GM19455 (cell line): ENCODE results near the gene ARFIP1.

ENCODE experiments used
- ATAC-seq: cut with Tn5 transposase; IDR thresholded peaks from one replicate; pipeline ENCODE4 v1.9.1; 2021; ENCODE audit not compliant: unreplicated experiment

Gene ARFIP1

DNA sequence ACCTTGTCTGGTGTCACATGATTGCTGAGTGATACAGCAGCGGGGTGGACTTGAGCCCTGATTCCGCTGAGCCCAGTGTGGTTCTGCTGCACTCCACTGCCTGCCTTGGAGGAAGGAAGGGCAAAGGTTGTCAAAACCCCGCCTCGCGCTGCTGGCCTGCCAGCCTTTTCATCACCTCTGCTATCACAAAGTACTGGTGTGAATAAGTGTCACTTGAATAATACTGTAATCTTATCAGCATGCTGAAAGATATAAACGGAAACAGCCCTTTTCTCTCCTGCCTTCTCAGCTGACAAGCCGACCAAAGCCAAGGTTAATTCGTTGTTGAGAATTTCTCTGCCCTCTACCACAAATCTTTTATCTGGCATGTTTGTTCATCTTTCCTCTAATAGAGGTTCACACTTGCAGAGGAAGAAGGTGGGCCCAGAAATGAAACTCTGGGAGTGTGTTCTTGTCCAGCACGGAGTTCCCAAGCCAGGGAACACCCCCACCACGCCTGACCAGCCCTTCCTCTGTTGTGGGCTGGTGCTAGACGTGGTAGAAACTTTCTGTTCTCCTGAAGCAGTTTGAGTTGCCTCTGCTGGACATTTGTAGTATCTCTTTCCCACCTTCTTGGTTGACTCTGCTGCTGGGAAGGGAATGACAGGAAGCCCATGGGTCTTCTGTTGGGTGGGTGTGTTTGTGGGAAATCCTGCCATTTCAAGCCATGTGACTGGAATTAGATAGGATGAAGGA, 177.8 kb downstream of the ARFIP1 start:
- ATAC-seq, result no peak

DNA sequence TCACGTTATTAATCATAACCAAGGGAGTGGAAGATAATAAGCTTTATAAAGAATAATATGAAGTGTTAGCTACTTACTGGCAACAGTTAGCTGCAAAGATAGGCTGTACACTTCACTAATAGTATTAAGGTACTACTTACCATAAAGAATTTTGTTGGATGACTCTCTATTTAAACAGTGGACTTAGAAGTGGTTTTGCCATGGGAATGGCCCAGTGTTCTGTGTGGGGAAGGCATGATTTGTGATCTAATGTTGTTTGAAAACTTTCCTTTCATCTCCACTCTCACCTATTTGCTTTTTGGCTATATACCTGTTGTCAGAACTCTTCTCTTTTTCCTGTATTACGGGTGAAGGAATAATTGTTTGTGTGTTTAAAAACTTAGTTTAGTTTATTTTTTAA, 179.3 kb downstream of the ARFIP1 start:
- no peak for ATAC-seq

GRCh38 chr4:152960082-152960481, 180.3 kb downstream of the ARFIP1 start:
- ATAC-seq, result no peak

- no peak for ATAC-seq
Measured at GRCh38 chr4:152961014-152961772, 181.4 kb downstream of the ARFIP1 start.

GRCh38 chr4:152961773-152962115, 182.0 kb downstream of the ARFIP1 start:
- ATAC-seq, result no peak
